HEK293T (cell line): ENCODE measurements around the gene CEP95.

Source experiments
- BHLHE40 ChIP-seq: fragments of 450-650 bp; IDR thresholded peaks from 2 replicates; pipeline ENCODE4 v1.6.1; 2016; ENCODE audit warnings: mild to moderate bottlenecking, moderate library complexity, borderline replicate concordance
- FOXM1 ChIP-seq: fragments of 450-650 bp; IDR thresholded peaks from 2 replicates; pipeline ENCODE4 v1.6.1; 2017; ENCODE audit warnings: mild to moderate bottlenecking, borderline replicate concordance
- SP1 ChIP-seq: fragments of 450-650 bp; IDR thresholded peaks from 2 replicates; pipeline ENCODE4 v1.6.1; 2017
- SUZ12 ChIP-seq: fragments of 450-650 bp; IDR thresholded peaks from 2 replicates; pipeline ENCODE4 v1.6.1; 2016; ENCODE audit warnings: mild to moderate bottlenecking
- TARDBP ChIP-seq: fragments of 450-650 bp; IDR thresholded peaks from 2 replicates; pipeline ENCODE4 v1.6.1; 2016

DNA sequence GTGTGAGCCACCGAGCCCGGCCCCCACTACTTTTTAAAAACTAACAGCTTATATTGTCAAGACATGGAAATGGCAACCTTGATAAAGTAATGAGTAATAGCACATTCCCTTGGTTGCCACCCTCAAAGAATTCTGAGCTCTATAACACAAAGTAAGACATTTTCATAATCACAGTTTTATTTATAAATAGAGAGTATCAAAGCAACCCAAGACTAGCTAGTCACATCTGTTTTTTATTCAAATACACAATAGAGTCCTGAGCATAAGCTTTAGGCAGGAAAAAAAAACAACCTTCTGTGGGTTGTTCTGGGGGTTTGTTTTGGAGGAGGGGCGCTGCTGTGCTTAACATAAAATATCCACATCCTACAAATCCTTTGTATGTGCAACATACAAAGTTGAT is 68.7 kb downstream of the CEP95 start:
- TF ChIP-seq SUZ12: no peak
- TF ChIP-seq BHLHE40: no peak
- no peak for TF ChIP-seq TARDBP
- no peak for TF ChIP-seq FOXM1
- no peak for TF ChIP-seq SP1
